D721Med (cell line): ENCODE data around the gene ARHGAP27.
A peak's percentile ranks its signal among the peaks of the same experiment; 100 is the strongest.

Experiments used
- DNase-seq: peaks from one replicate; pipeline ENCODE4 v3.0.0; 2011; ENCODE audit warnings: low spot score; ENCODE audit not compliant: insufficient read length
- FAIRE-seq: peaks from 2 replicates; lab custom pipeline; 2011; peaks lifted over from hg19 to GRCh38; lab: Jason Lieb, UNC
- CTCF ChIP-seq: IDR thresholded peaks from 2 replicates; pipeline ENCODE4 v1.5.1; 2012; ENCODE audit warnings: mild to moderate bottlenecking, control low read depth; ENCODE audit not compliant: insufficient read depth; ENCODE audit errors: missing control alignments

The ARHGAP27 gene

DNA sequence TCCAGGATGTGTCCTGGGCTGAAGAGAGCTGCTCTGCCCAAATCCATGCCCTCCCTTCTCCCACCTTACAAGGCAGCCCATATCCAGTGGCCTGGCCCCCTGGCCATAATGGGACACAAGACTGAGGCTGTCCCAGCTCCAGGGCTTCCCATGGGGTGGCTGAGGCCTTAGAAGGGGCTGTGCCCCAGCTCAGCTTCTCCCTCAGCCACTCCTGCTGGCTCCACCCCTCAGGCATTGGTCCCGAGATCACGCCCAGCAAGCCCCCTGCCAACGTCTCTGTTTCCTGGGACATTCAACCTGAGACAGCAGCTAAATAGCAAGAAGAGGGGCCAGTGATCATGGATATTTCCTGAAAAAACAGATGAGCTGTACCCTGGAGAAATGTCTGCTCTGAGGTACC, 43.3 kb downstream of the ARHGAP27 start:
- TF ChIP-seq CTCF: no peak
- FAIRE-seq (no peak), DNase-seq (no peak)

DNA sequence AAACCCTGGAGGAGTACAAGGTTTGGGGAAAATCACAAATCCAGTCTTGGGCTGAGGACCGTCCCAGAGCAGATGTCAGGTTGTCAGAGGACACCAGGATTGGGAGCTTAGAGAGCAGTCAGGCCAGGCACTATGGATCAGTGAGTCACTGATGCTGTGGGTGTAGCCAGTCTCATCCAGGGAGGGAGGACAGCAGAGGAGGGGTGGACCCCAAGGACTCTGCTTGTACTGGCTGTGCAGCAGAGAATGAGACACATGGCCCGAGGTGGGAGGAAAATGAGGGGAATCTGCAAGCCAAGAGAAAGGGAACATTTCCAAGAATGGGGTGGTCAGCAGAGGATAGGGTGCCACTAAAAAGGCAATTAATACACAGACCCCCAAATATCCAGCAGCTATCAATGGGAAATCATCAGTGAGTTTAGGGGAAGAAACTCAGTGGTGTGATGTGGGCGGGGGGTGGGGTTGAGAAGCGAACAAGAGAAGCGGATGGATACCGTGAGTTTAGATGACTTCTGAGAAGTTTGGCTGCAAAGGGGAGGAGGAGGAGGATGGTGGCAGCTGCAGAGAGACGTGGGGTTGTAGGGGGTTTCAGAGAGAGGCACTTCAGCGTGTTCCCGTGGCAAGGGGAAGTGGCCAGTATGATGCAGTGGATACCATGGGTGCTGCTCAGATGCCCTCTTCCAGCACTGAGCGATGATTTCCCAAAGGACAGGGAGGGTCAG, 43.9 kb downstream of the ARHGAP27 start:
- TF ChIP-seq CTCF: no peak
- FAIRE-seq: no peak

DNA sequence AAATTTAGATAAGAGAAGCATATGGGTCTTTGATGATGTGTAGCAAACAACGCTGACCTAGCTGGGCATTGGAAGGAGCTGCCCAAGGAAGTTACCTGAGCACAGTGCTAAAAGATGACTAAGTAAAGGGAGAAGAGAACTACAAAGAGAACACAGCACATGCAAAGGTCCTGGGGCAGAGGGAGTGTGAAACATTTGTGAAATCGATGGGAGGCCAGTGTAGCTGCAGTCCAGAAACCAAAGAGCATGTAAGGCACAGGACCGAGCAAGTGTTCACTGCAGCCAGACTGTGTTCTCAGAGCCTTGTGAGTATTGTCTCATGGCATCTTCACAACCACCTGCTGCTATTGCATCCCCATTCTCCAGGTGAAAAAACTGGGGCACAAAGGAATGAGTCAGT, 44.9 kb downstream of the ARHGAP27 start:
- TF ChIP-seq CTCF: no peak
- FAIRE-seq (no peak), DNase-seq (no peak)

More for the DNA sequence above, 43.9 kb downstream of the ARHGAP27 start:
- no peak for DNase-seq

DNA sequence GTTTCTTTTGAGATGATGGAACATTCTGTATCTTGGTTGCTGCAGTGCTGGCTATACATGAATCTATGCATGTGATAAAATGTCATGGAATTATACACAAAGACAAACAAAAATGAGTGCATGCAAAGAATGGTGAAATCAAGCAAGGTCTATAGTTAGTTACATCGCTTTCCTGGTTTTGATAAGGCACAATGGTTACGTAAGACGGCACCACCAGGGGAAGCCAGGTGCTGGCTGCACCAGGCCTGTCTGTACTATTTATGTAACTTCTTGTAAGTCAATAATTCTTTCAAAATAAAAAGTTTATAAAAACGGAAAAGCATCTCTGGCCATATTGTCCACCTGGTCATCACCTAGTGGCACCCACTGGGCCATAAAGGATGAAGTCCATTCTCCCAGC, 46.5 kb downstream of the ARHGAP27 start:
- DNase-seq: no peak
- TF ChIP-seq CTCF: no peak
- FAIRE-seq: no peak

DNA sequence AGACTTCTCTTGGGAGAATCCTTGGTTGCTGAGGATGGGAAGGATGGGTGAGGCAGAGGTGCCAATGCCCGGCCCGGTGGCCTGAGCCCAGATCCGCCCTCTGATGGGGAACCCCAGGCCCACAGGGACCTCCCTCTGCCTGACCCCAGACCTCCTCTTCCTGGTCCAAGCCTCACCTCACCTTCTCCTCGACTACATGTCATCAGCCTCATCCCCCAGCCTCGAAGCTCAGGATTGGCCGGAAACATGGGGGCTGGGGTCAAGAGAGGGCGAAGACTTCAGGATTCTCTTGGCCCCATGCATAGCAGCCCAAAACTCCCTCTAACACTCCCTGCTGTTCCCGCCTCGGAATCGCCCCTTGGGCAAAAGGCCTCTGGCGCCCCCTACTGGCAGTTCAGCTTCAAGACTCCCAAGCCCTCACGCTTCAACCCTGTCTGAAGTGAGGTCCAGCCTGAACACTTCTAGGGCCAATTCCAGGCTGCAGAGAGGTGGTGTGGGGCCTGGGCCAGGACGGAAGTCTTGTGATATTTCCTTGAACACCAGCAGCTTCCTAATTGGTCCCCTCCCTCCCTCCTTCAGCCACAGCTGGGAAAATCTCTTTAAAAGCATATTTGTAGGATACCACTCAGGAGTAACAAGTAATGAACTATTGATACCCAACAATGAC, 47.2 kb downstream of the ARHGAP27 start:
- peak; percentile 100 for TF ChIP-seq CTCF
- FAIRE-seq (no peak), DNase-seq (peak; percentile 75)

DNA sequence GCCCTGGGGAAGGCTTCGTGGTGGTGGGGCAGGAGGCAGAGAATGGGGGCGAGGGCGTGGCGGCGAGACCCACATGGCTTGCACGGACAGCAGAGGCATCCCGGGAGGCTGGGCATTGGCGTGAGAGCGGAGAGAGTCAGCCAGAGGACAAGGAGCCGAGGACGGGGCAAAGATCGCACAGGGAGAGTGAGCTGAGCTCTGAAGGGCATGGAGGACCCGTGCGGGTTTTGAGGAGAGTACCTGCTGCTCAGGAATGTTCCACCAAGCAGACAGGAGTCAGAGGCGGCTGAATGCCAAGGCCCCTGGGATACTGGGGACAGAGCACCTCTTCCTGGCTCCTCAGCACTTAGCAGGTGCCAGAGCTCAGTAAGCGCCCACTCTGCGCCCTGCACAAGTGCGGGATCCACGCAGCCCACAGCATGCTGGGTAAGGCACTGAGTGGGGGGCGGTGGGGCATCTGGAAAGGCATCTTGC, 47.8 kb downstream of the ARHGAP27 start:
- DNase-seq: no peak
- FAIRE-seq: no peak

More for the DNA sequence above, 47.8 kb downstream of the ARHGAP27 start:
- no peak for TF ChIP-seq CTCF
